Hepatocyte (in vitro differentiated cells): ENCODE measurements around the gene TEX52. TPM values are rescaled to one million over a fixed set of nuclear protein-coding genes. Genes with fewer than 3 reads are reported as not detected.
A peak's percentile ranks its signal among the peaks of the same experiment; 100 is the strongest.

Source experiments
- DNase-seq: peaks from one replicate; pipeline ENCODE4 v3.0.0-alpha.2; 2016; ENCODE audit warnings: low spot score
- H2AFZ ChIP-seq: fragments of 200-600 bp; sonication (generic); 2 replicates; pipeline ENCODE4 v1.6.0; 2016; ENCODE audit warnings: antibody characterized with exemption, mild to moderate bottlenecking
- H3K27ac ChIP-seq: fragments of 200-600 bp; sonication (generic); 2 replicates; pipeline ENCODE4 v1.5.1; 2016; ENCODE audit warnings: mild to moderate bottlenecking
- H3K27me3 ChIP-seq: fragments of 200-600 bp; sonication (generic); 2 replicates; pipeline ENCODE4 v1.6.1; 2016
- H3K36me3 ChIP-seq: fragments of 200-600 bp; sonication (generic); replicated peaks from 2 replicates; pipeline ENCODE4 v1.5.1; 2016; ENCODE audit warnings: low read depth; ENCODE audit not compliant: insufficient read depth
- H3K4me1 ChIP-seq: fragments of 200-600 bp; sonication (generic); 2 replicates; pipeline ENCODE4 v1.5.1; 2016; ENCODE audit warnings: mild to moderate bottlenecking, moderate library complexity; ENCODE audit not compliant: insufficient read depth
- H3K4me2 ChIP-seq: fragments of 200-600 bp; sonication (generic); 2 replicates; pipeline ENCODE4 v1.6.0; 2016
- H3K4me3 ChIP-seq: fragments of 200-600 bp; sonication (generic); 2 replicates; pipeline ENCODE4 v1.5.1; 2016; ENCODE audit warnings: mild to moderate bottlenecking
- H3K79me2 ChIP-seq: fragments of 200-600 bp; sonication (generic); 2 replicates; pipeline ENCODE4 v1.6.0; 2017; ENCODE audit warnings: mild to moderate bottlenecking
- H3K9me2 ChIP-seq: fragments of 200-600 bp; sonication (generic); replicated peaks from 2 replicates; pipeline ENCODE4 v1.6.0; 2017; ENCODE audit warnings: mild to moderate bottlenecking; ENCODE audit not compliant: insufficient read depth
- H3K9me3 ChIP-seq: fragments of 200-600 bp; sonication (generic); 2 replicates; pipeline ENCODE4 v1.5.1; 2016; ENCODE audit warnings: low read depth, mild to moderate bottlenecking
- H4K20me1 ChIP-seq: fragments of 200-600 bp; sonication (generic); 2 replicates; pipeline ENCODE4 v1.6.0; 2016; ENCODE audit warnings: mild to moderate bottlenecking; ENCODE audit not compliant: insufficient read depth, poor library complexity, severe bottlenecking
- CTCF ChIP-seq: fragments of 200-600 bp; sonication (generic); IDR thresholded peaks from 2 replicates; pipeline ENCODE4 v1.5.1; 2016; ENCODE audit warnings: antibody characterized with exemption, mild to moderate bottlenecking; ENCODE audit not compliant: poor library complexity
- EZH2 ChIP-seq: fragments of 200-600 bp; sonication (generic); IDR thresholded peaks from 2 replicates; pipeline ENCODE4 v1.6.1; 2016; ENCODE audit warnings: antibody characterized with exemption, mild to moderate bottlenecking, borderline replicate concordance
- EZH2phosphoT487 ChIP-seq: fragments of 200-600 bp; sonication (generic); IDR thresholded peaks from one replicate; pipeline ENCODE4 v1.6.1; 2018; ENCODE audit warnings: antibody characterized with exemption, mild to moderate bottlenecking, low read depth, moderate library complexity; ENCODE audit not compliant: unreplicated experiment, severe bottlenecking
- WGBS: methylation state at CpG from one replicate; pipeline ENCODE4 v1.1.6; 2016; ENCODE audit warnings: low lambda C conversion rate; ENCODE audit errors: missing lambda C conversion rate; 5-methylcytosine and 5-hydroxymethylcytosine counted together
- polyA plus RNA-seq: library from polyadenylated mRNA; unstranded; fragments of >200 nt; fragmentation: Nextera tagmentation; extraction: Ambion mirVana; gene quantifications from 2 replicates; pipeline ENCODE4 v1.2.1, GENCODE V29; 2016
- total RNA-seq: library from RNA; depleted of rRNA; stranded (reverse); fragments of >200 nt; gene quantifications from 2 replicates; pipeline ENCODE4 v1.2.3, GENCODE V29; 2014

TEX52 gene
- total and polyA plus RNA-seq, 2 experiments from 2014 or later: not detected

DNA sequence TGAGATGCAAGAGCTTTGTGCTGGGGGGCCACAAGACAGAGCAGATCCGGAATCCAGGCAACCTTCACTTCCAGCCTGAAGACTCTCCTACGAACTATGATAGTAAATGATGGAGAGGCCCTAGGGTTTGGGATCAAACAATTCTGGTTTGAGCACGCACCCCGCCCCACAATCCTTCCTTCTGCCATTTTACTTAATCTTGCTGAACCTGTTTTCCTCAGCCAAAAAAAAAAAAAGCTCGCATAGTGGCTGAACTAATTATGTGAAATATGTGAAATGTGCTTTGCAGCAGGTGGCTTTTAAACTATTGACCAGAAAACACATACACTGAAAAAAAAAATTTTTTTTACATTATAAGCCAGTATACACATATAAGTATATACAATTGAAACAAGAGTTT lies 45.0 kb downstream of the TEX52 start:
- WGBS: 74% methylated on average over 5 of the region's 5 CpGs
- H3K4me1 ChIP-seq: peaks cover 4% of the 10 kb centered on the region
- no peaks in the 10 kb centered on the region for H3K9me2 ChIP-seq
- no peak for DNase-seq
- no peak for TF ChIP-seq EZH2phosphoT487
- no peak for TF ChIP-seq CTCF
- TF ChIP-seq EZH2: no peak
- peak overlapping the region; percentile 58 for H3K27ac ChIP-seq
- no peaks in the 10 kb centered on the region for H3K9me3 ChIP-seq
- no peaks in the 10 kb centered on the region for H3K36me3 ChIP-seq
- H4K20me1 ChIP-seq: no peaks in the 10 kb centered on the region
- H2AFZ ChIP-seq: peak overlapping the region; percentile 64
- peak overlapping the region; percentile 20 for H3K4me3 ChIP-seq
- H3K27me3 ChIP-seq: no peaks in the 10 kb centered on the region
- peaks cover 27% of the 10 kb centered on the region for H3K79me2 ChIP-seq
- peak overlapping the region; percentile 78 for H3K4me2 ChIP-seq

- Histone ChIP-seq H3K4me3 (no peak overlapping the region), H3K79me2 (peaks cover 4% of the 10 kb centered on the region), H3K9me3 (no peaks in the 10 kb centered on the region), H3K27ac (no peak overlapping the region), H3K27me3 (no peaks in the 10 kb centered on the region), H4K20me1 (no peaks in the 10 kb centered on the region), H3K4me1 (peaks cover 2% of the 10 kb centered on the region), H3K36me3 (no peaks in the 10 kb centered on the region), H3K9me2 (no peaks in the 10 kb centered on the region), H3K4me2 (no peak overlapping the region), H2AFZ (no peak overlapping the region)
- TF ChIP-seq CTCF: no peak
- no peak for TF ChIP-seq EZH2phosphoT487
- TF ChIP-seq EZH2: no peak
- no peak for DNase-seq
- 97% methylated on average over 6 of the region's 6 CpGs for WGBS
Observed at GRCh38 chr12:2806700-2807099, 50.1 kb downstream of the TEX52 start.

DNA sequence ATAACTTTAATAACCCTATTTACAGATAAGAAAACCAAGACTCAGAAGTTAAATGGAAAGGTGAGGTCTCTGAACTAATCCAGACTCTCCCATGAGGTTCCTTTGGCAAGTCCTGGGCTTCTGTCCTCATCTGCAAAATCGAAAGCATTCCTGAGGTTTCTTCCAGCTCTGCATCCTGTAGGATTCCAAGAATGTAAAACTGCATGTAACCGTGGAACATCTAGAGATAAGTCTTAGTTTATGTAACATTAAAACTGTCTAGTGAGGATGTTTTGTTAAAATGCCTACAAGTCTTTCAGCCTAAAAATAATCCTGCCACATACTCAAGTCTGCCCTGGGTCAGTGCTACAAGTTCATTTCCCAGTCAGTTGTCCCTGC lies 51.7 kb downstream of the TEX52 start:
- Histone ChIP-seq H3K9me2 (no peaks in the 10 kb centered on the region), H2AFZ (no peak overlapping the region), H3K27me3 (no peaks in the 10 kb centered on the region), H3K4me1 (peaks cover 2% of the 10 kb centered on the region), H4K20me1 (no peaks in the 10 kb centered on the region), H3K27ac (peak overlapping the region; percentile 44), H3K9me3 (no peaks in the 10 kb centered on the region), H3K79me2 (no peaks in the 10 kb centered on the region), H3K4me2 (peak overlapping the region; percentile 31), H3K36me3 (no peaks in the 10 kb centered on the region), H3K4me3 (no peak overlapping the region)
- DNase-seq: no peak
- 67% methylated on average over 2 of the region's 2 CpGs for WGBS
- TF ChIP-seq EZH2phosphoT487 (no peak), CTCF (no peak), EZH2 (no peak)

GRCh38 chr12:2804393-2805142 lies 52.3 kb downstream of the TEX52 start:
- peak overlapping the region; percentile 44 for H3K27ac ChIP-seq
- no peaks in the 10 kb centered on the region for H3K9me3 ChIP-seq
- no peak overlapping the region for H2AFZ ChIP-seq
- TF ChIP-seq EZH2phosphoT487: no peak
- no peak for TF ChIP-seq EZH2
- TF ChIP-seq CTCF: no peak
- peaks cover 2% of the 10 kb centered on the region for H3K4me1 ChIP-seq
- 80% methylated on average over 5 of the region's 5 CpGs for WGBS
- H4K20me1 ChIP-seq: no peaks in the 10 kb centered on the region
- H3K36me3 ChIP-seq: no peaks in the 10 kb centered on the region
- no peaks in the 10 kb centered on the region for H3K27me3 ChIP-seq
- DNase-seq: peak; percentile 77
- no peaks in the 10 kb centered on the region for H3K79me2 ChIP-seq
- no peaks in the 10 kb centered on the region for H3K9me2 ChIP-seq
- H3K4me3 ChIP-seq: no peak overlapping the region
- H3K4me2 ChIP-seq: peak overlapping the region; percentile 31
